Measurements from ENCODE around the gene ANKRD66.

GRCh38 chr6:46730921-46731461 lies 15.7 kb upstream of the ANKRD66 start:
- TF ChIP-seq, protein P1, sequence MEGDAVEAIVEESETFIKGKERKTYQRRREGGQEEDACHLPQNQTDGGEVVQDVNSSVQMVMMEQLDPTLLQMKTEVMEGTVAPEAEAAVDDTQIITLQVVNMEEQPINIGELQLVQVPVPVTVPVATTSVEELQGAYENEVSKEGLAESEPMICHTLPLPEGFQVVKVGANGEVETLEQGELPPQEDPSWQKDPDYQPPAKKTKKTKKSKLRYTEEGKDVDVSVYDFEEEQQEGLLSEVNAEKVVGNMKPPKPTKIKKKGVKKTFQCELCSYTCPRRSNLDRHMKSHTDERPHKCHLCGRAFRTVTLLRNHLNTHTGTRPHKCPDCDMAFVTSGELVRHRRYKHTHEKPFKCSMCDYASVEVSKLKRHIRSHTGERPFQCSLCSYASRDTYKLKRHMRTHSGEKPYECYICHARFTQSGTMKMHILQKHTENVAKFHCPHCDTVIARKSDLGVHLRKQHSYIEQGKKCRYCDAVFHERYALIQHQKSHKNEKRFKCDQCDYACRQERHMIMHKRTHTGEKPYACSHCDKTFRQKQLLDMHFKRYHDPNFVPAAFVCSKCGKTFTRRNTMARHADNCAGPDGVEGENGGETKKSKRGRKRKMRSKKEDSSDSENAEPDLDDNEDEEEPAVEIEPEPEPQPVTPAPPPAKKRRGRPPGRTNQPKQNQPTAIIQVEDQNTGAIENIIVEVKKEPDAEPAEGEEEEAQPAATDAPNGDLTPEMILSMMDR (IDR thresholded peaks at IDR 0.05) = no peak
- TF ChIP-seq POLR2A (IDR thresholded peaks at IDR 0.05) = no peak

Data from uterus (tissue), 2 donors.